ENCODE measurements around the gene CDC42EP5. TPM values are rescaled to one million over a fixed set of nuclear protein-coding genes. Genes with fewer than 3 reads are reported as not detected.

CDC42EP5 gene
- total and polyA plus RNA-seq, 10 of the 15 experiments (the other 5 are each of a cell fraction or from before 2014, with no cell fraction given): 0.42 to 1.8 (median 1.4) TPM; not detected in 6

DNA sequence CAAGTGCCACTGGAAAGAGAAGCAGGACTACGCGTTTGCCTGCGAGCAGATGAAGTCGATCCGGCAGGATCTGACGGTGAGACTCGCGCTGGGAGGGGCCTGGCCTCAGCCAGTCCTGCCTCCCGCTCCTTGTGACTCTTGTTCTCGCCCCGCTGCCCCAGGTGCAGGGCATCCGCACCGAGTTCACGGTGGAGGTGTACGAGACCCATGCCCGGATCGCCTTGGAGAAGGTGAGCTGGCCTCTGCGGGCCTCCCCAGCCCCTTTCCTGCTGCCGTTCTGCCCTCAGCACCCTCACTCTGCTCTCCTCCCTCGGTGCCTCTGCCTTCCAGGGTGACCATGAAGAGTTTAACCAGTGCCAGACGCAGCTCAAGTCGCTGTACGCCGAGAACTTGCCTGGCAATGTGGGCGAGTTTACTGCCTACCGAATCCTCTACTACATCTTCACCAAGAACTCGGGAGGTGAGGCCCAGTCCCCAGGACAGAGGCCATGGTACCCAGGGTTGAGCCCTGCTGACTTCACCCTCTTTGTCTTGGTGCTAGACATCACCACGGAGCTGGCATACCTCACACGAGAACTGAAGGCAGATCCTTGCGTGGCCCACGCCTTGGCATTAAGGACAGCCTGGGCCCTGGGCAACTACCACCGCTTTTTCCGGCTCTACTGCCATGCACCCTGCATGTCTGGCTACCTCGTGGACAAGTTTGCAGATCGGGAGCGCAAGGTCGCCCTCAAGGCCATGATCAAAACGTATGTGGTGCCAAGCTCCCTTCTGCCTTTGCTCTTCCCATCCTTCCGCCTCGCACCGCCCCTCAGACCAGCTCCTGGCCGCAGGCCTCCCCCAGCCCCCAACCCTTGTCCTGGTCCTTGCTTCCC is 15.1 kb downstream of the CDC42EP5 start:
- Histone ChIP-seq H3K4me1 (ENCODE audit: control insufficient read depth, insufficient read depth, low read length) (peaks cover 11% of the 10 kb centered on the region), H3K9me3 (replicated peaks; ENCODE audit: control insufficient read depth, insufficient read depth, low read length) (no peaks in the 10 kb centered on the region), H2AFZ (ENCODE audit: control insufficient read depth, low read depth, low read length) (no peak overlapping the region), H3K27ac (ENCODE audit: control insufficient read depth, insufficient read depth) (no peak overlapping the region), H3K9ac (ENCODE audit: control insufficient read depth, insufficient read depth, low read length) (no peak overlapping the region), H3K36me3 (ENCODE audit: control insufficient read depth in 2 of 2, insufficient read depth in 2 of 2, low read length in 1 of 2) (peaks cover 21 to 72% of the 10 kb centered on the region in 2 experiments), H3K4me2 (ENCODE audit: control insufficient read depth, insufficient read depth) (no peak overlapping the region), H3K27me3 (replicated peaks in 1 of 2; ENCODE audit: control insufficient read depth in 2 of 2, insufficient read depth in 2 of 2, low read length in 1 of 2) (no peaks in the 10 kb centered on the region), H3K4me3 (no peak overlapping the region), H3K79me2 (ENCODE audit: control insufficient read depth, insufficient read depth, low read length) (peaks cover 12% of the 10 kb centered on the region), H4K20me1 (ENCODE audit: control insufficient read depth, insufficient read depth) (no peaks in the 10 kb centered on the region; the same call in 1 of the 2 replicates)
- ChIA-PET POLR2A (no interaction called here), RAD21 (ENCODE audit: unreplicated experiment) (no interaction called here), CTCF (no interaction called here), SMC1A (ENCODE audit: uncharacterized antibody, unreplicated experiment) (no interaction called here)
- ATAC-seq (no peak), DNase-seq (ENCODE audit: low read depth, low spot score) (no peak), FAIRE-seq (no peak)
- 94% methylated on average over 42 of the region's 42 CpGs for WGBS (ENCODE audit: insufficient coverage, insufficient replicate concordance, low lambda C conversion rate, missing lambda C conversion rate)
- in situ Hi-C loops (cut with MboI): no loop called here
- no TSS peak for BruUV-seq (replicated peaks)
- intact Hi-C loops (cut with micrococcal nuclease; ENCODE audit: unreplicated experiment): no loop called here
- TF ChIP-seq RELA (IDR thresholded peaks at IDR 0.05; ENCODE audit: borderline replicate concordance, partially characterized antibody): no peak
- no peak for TF ChIP-seq SIN3A (IDR thresholded peaks at IDR 0.05; ENCODE audit: low read depth, low read length)
- no peak for TF ChIP-seq SRF (IDR thresholded peaks at IDR 0.05; ENCODE audit: low read depth in 2 of 2, low read length in 2 of 2)
- TF ChIP-seq, protein P1, sequence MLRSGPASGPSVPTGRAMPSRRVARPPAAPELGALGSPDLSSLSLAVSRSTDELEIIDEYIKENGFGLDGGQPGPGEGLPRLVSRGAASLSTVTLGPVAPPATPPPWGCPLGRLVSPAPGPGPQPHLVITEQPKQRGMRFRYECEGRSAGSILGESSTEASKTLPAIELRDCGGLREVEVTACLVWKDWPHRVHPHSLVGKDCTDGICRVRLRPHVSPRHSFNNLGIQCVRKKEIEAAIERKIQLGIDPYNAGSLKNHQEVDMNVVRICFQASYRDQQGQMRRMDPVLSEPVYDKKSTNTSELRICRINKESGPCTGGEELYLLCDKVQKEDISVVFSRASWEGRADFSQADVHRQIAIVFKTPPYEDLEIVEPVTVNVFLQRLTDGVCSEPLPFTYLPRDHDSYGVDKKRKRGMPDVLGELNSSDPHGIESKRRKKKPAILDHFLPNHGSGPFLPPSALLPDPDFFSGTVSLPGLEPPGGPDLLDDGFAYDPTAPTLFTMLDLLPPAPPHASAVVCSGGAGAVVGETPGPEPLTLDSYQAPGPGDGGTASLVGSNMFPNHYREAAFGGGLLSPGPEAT (IDR thresholded peaks at IDR 0.05; ENCODE audit: low read depth): no peak
- TF ChIP-seq, protein P2, sequence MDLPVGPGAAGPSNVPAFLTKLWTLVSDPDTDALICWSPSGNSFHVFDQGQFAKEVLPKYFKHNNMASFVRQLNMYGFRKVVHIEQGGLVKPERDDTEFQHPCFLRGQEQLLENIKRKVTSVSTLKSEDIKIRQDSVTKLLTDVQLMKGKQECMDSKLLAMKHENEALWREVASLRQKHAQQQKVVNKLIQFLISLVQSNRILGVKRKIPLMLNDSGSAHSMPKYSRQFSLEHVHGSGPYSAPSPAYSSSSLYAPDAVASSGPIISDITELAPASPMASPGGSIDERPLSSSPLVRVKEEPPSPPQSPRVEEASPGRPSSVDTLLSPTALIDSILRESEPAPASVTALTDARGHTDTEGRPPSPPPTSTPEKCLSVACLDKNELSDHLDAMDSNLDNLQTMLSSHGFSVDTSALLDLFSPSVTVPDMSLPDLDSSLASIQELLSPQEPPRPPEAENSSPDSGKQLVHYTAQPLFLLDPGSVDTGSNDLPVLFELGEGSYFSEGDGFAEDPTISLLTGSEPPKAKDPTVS (IDR thresholded peaks at IDR 0.05; ENCODE audit: low read depth, low read length): no peak
- TF ChIP-seq PAX5 (IDR thresholded peaks at IDR 0.05; ENCODE audit: borderline replicate concordance, low read depth, low read length): no peak
- TF ChIP-seq ASH2L (IDR thresholded peaks at IDR 0.05; ENCODE audit: borderline replicate concordance, low read depth): no peak
- no peak for TF ChIP-seq PML (IDR thresholded peaks at IDR 0.05; ENCODE audit: low read length)
- TF ChIP-seq TCF7 (IDR thresholded peaks at IDR 0.05; ENCODE audit: borderline replicate concordance): no peak
- TF ChIP-seq, protein P3, sequence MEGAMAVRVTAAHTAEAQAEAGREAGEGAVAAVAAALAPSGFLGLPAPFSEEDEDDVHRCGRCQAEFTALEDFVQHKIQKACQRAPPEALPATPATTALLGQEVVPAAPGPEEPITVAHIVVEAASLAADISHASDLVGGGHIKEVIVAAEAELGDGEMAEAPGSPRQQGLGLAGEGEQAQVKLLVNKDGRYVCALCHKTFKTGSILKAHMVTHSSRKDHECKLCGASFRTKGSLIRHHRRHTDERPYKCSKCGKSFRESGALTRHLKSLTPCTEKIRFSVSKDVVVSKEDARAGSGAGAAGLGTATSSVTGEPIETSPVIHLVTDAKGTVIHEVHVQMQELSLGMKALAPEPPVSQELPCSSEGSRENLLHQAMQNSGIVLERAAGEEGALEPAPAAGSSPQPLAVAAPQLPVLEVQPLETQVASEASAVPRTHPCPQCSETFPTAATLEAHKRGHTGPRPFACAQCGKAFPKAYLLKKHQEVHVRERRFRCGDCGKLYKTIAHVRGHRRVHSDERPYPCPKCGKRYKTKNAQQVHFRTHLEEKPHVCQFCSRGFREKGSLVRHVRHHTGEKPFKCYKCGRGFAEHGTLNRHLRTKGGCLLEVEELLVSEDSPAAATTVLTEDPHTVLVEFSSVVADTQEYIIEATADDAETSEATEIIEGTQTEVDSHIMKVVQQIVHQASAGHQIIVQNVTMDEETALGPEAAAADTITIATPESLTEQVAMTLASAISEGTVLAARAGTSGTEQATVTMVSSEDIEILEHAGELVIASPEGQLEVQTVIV (IDR thresholded peaks at IDR 0.05; ENCODE audit: borderline replicate concordance, partially characterized antibody): no peak
- no peak for TF ChIP-seq NR2C1 (IDR thresholded peaks at IDR 0.05)
- TF ChIP-seq NFYA (IDR thresholded peaks at IDR 0.05; ENCODE audit: borderline replicate concordance, low read depth, low read length): no peak
- no peak for TF ChIP-seq FOXK2 (IDR thresholded peaks at IDR 0.05)
- no peak for TF ChIP-seq POU2F2 (IDR thresholded peaks at IDR 0.05; ENCODE audit: borderline replicate concordance, low read depth, low read length)
- no peak for TF ChIP-seq KAT2A (conservative IDR thresholded peaks at IDR 0.05; ENCODE audit: control insufficient read depth, low read depth, low read length)
- TF ChIP-seq, protein P4, sequence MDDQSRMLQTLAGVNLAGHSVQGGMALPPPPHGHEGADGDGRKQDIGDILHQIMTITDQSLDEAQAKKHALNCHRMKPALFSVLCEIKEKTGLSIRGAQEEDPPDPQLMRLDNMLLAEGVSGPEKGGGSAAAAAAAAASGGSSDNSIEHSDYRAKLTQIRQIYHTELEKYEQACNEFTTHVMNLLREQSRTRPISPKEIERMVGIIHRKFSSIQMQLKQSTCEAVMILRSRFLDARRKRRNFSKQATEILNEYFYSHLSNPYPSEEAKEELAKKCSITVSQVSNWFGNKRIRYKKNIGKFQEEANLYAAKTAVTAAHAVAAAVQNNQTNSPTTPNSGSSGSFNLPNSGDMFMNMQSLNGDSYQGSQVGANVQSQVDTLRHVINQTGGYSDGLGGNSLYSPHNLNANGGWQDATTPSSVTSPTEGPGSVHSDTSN (IDR thresholded peaks at IDR 0.05; ENCODE audit: insufficient replicate concordance, low read depth, low read length): no peak

All from GM12878 (cell line).